GM18508 (cell line): ENCODE results near the gene SINHCAF.

Source experiments
- ATAC-seq: cut with Tn5 transposase; IDR thresholded peaks from one replicate; pipeline ENCODE4 v1.9.1; 2021; ENCODE audit warnings: moderate number of reproducible peaks; ENCODE audit not compliant: insufficient read depth, unreplicated experiment

Gene SINHCAF

DNA sequence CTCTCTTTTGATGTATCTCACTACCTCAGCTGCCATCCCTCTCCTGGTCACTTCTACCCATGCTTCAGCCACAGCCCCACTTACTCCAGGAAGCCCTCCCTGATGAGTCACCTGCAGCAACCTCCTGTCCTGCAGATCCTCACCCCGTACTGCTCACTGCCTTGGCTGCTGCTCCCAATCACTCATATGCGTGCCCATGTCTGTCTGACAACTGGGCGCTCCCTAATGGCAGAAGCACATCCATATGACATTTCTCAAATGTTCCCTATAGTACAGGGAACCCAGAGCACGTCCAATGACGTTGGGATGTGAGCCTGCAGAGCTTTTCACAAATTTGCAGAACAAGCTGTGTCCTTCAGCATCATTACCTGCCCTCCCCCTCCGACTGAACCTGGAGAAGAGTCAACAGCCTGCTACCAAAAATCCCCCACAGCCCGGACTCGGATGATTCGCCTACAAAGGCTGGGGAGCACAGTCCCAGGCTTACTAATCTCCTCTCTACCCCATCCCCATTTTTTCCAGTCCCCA is 90.0 kb downstream of the SINHCAF start:
- ATAC-seq = no peak

- ATAC-seq = no peak
Observed at GRCh38 chr12:31234955-31235867, 90.7 kb downstream of the SINHCAF start.

GRCh38 chr12:31234053-31234840 is 91.7 kb downstream of the SINHCAF start:
- no peak for ATAC-seq

- ATAC-seq = no peak
Observed at GRCh38 chr12:31233061-31233730, 92.8 kb downstream of the SINHCAF start.

DNA sequence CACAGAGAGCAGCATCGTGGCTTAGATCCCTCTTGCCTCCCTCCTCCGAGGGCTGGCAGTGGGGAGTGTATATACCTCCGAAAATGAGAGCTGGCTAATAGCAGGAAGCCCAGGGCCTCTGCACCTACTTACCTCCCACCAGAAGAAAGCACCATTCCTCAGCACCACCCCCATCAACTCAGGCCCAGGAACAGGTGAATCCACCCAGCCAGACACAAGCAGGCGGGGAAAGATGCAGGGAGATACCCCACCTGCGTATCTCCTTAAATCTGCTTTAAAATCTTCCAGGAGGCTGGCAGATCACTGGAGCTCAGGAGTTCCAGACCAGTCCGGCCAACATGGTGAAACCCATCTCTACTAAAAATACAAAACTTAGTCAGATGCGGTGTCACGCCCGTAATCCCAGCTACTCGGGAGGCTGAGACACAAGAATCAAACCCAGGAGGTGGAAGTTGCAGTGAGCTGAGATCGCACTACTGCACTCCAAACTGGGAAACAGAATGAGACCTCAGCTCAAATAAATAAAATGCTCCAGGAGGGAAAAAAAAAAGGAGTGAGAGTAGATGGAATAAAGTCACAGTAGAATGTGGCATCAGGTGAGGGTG is 93.5 kb downstream of the SINHCAF start:
- ATAC-seq = no peak

- ATAC-seq = no peak
Observed at GRCh38 chr12:31231611-31232360, 94.2 kb downstream of the SINHCAF start.
